IMR-90 (cell line): ENCODE measurements around the gene PIP5K1C. TPM values are rescaled to one million over a fixed set of nuclear protein-coding genes. Genes with fewer than 3 reads are reported as not detected.

Experiments used
- ATAC-seq: fragments of 200-7000 bp; cut with Tn5 transposase; 2 replicates; pipeline ENCODE4 v1.9.1; 2020; ENCODE audit warnings: low read depth, mild to moderate bottlenecking, moderate library complexity
- BruUV-seq: library from RNA; stranded (reverse); fragments of 400-500 nt; replicated peaks from 2 replicates; lab custom pipeline; 2021; lab: Mats Ljungman, UMichigan
- CTCF ChIA-PET: fragments of 300-600 bp; formaldehyde crosslinking; extraction: SDS; loops from one replicate; lab custom pipeline; 2021; ENCODE audit warnings: antibody characterized with exemption; lab: Yijun Ruan, JAX
- POLR2A ChIA-PET: fragments of 300-600 bp; sonication (Branson Sonifier 250); formaldehyde crosslinking; loops from one replicate; lab custom pipeline; 2022; ENCODE audit warnings: antibody characterized with exemption; ENCODE audit not compliant: unreplicated experiment; lab: Charles Lee
- DNase-seq: peaks from one replicate; pipeline ENCODE4 v3.0.0; 2013
- H2AFZ ChIP-seq: replicated peaks from 2 replicates; pipeline ENCODE3; 2013; ENCODE audit warnings: low read length, mild to moderate bottlenecking; ENCODE audit not compliant: poor library complexity
- H2AK5ac ChIP-seq: 2 replicates; pipeline ENCODE4 v1.6.1; 2013; ENCODE audit warnings: low read depth, low read length, inconsistent platforms
- H2AK9ac ChIP-seq: replicated peaks from 2 replicates; pipeline ENCODE3; 2013; ENCODE audit warnings: mild to moderate bottlenecking, low read depth, low read length, moderate library complexity; ENCODE audit not compliant: poor library complexity
- H2BK120ac ChIP-seq: 2 replicates; pipeline ENCODE4 v1.6.1; 2013; ENCODE audit warnings: low read depth, low read length, inconsistent platforms
- H2BK15ac ChIP-seq: 3 replicates; pipeline ENCODE4 v1.6.1; 2013; ENCODE audit warnings: low read depth, low read length, inconsistent platforms
- H2BK20ac ChIP-seq: 2 replicates; pipeline ENCODE4 v1.6.1; 2013; ENCODE audit warnings: low read depth, mild to moderate bottlenecking, inconsistent platforms, low read length, moderate library complexity
- H2BK5ac ChIP-seq: 2 replicates; pipeline ENCODE4 v1.6.1; 2013; ENCODE audit warnings: mild to moderate bottlenecking, low read depth, low read length, inconsistent platforms; ENCODE audit not compliant: poor library complexity, severe bottlenecking
- H3K14ac ChIP-seq: replicated peaks from 2 replicates; pipeline ENCODE4 v1.6.1; 2013; ENCODE audit warnings: low read depth, low read length, inconsistent platforms
- H3K18ac ChIP-seq: 2 replicates; pipeline ENCODE4 v1.6.1; 2013; ENCODE audit warnings: low read depth, low read length, control low read depth
- H3K23ac ChIP-seq: 2 replicates; pipeline ENCODE4 v1.6.1; 2013; ENCODE audit warnings: low read depth, low read length, inconsistent platforms
- H3K27ac ChIP-seq: 2 replicates; pipeline ENCODE4 v1.5.1; 2013; ENCODE audit warnings: mild to moderate bottlenecking, control low read depth, low read length; ENCODE audit not compliant: insufficient read depth
- H3K27me3 ChIP-seq: 2 replicates; pipeline ENCODE4 v1.6.1; 2013; ENCODE audit warnings: low read length; ENCODE audit not compliant: control insufficient read depth, insufficient read depth
- H3K36me3 ChIP-seq: 2 replicates; pipeline ENCODE4 v1.6.1; 2013; ENCODE audit warnings: low read length, mixed read lengths; ENCODE audit not compliant: control insufficient read depth, insufficient read depth
- H3K4ac ChIP-seq: 2 replicates; pipeline ENCODE4 v1.6.1; 2013; ENCODE audit warnings: low read depth, low read length, inconsistent platforms
- H3K4me1 ChIP-seq: 2 replicates; pipeline ENCODE4 v1.6.1; 2013; ENCODE audit warnings: low read length, mixed read lengths; ENCODE audit not compliant: control insufficient read depth, insufficient read depth
- H3K4me2 ChIP-seq: 2 replicates; pipeline ENCODE4 v1.6.1; 2013; ENCODE audit warnings: low read depth, mild to moderate bottlenecking, control low read depth, low read length, moderate library complexity
- H3K4me3 ChIP-seq: 2 replicates; pipeline ENCODE4 v1.5.1; 2013; ENCODE audit warnings: low read depth, mild to moderate bottlenecking, control low read depth, low read length, moderate library complexity; ENCODE audit not compliant: insufficient read depth
- H3K56ac ChIP-seq: 2 replicates; pipeline ENCODE4 v1.6.1; 2013; ENCODE audit warnings: low read length, inconsistent platforms; ENCODE audit not compliant: insufficient read depth; ENCODE audit errors: extremely low read depth
- H3K79me1 ChIP-seq, 2 experiments: 2 replicates each; pipeline ENCODE4 v1.6.1; 2013; ENCODE audit warnings: low read length in 2 of 2, inconsistent platforms in 1 of 2, low read depth in 1 of 2
- H3K9ac ChIP-seq: 2 replicates; pipeline ENCODE4 v1.6.1; 2013; ENCODE audit warnings: low read depth, low read length, control low read depth
- H3K9me1 ChIP-seq: 2 replicates; pipeline ENCODE4 v1.6.1; 2013; ENCODE audit warnings: low read length, inconsistent platforms; ENCODE audit not compliant: insufficient read depth
- H3K9me3 ChIP-seq: 2 replicates; pipeline ENCODE4 v1.6.1; 2013; ENCODE audit warnings: low read length; ENCODE audit not compliant: control insufficient read depth, insufficient read depth
- H4K20me1 ChIP-seq: 2 replicates; pipeline ENCODE4 v1.6.1; 2013; ENCODE audit warnings: low read length, inconsistent platforms; ENCODE audit not compliant: insufficient read depth
- H4K5ac ChIP-seq: 2 replicates; pipeline ENCODE4 v1.6.1; 2013; ENCODE audit warnings: mild to moderate bottlenecking, low read depth, low read length, control low read depth
- H4K8ac ChIP-seq, 2 experiments: 2 replicates each; pipeline ENCODE4 v1.6.1; 2013; ENCODE audit warnings: low read depth in 2 of 2, low read length in 2 of 2, control low read depth in 1 of 2, inconsistent platforms in 1 of 2
- H4K91ac ChIP-seq: 2 replicates; pipeline ENCODE4 v1.6.1; 2013; ENCODE audit warnings: low read depth, low read length, inconsistent platforms; ENCODE audit not compliant: insufficient read depth
- BHLHE40 ChIP-seq: fragments of 150-350 bp; IDR thresholded peaks from 2 replicates; pipeline ENCODE4 v1.6.1; 2016; ENCODE audit warnings: mild to moderate bottlenecking, low read depth, low read length
- CEBPB ChIP-seq: IDR thresholded peaks from 2 replicates; pipeline ENCODE4 v1.6.1; 2012; ENCODE audit warnings: low read depth, low read length, improper control_type of control experiment
- CHD1 ChIP-seq: IDR thresholded peaks from 2 replicates; pipeline ENCODE4 v1.6.1; 2012; ENCODE audit warnings: low read depth, low read length, improper control_type of control experiment
- CTCF ChIP-seq: conservative IDR thresholded peaks from 2 replicates; pipeline ENCODE4 v1.5.1; 2012; ENCODE audit warnings: mild to moderate bottlenecking, low read depth, low read length, improper control_type of control experiment
- ELK1 ChIP-seq: fragments of 150-350 bp; IDR thresholded peaks from 2 replicates; pipeline ENCODE4 v1.6.1; 2016; ENCODE audit warnings: low read depth, mild to moderate bottlenecking, low read length, moderate library complexity, borderline replicate concordance
- FOS ChIP-seq: fragments of 150-350 bp; IDR thresholded peaks from 2 replicates; pipeline ENCODE4 v1.6.1; 2016; ENCODE audit warnings: low read depth, low read length
- MAFK ChIP-seq: IDR thresholded peaks from 2 replicates; pipeline ENCODE4 v1.6.1; 2012; ENCODE audit warnings: low read depth, low read length, improper control_type of control experiment
- MAZ ChIP-seq: IDR thresholded peaks from 2 replicates; pipeline ENCODE4 v1.6.1; 2012; ENCODE audit warnings: low read depth, mild to moderate bottlenecking, low read length, improper control_type of control experiment, moderate library complexity, borderline replicate concordance
- MXI1 ChIP-seq: IDR thresholded peaks from 2 replicates; pipeline ENCODE4 v1.6.1; 2012; ENCODE audit warnings: low read depth, mild to moderate bottlenecking, low read length, moderate library complexity, borderline replicate concordance
- NFE2L2 ChIP-seq: fragments of 150-350 bp; IDR thresholded peaks from 2 replicates; pipeline ENCODE4 v1.6.1; 2016; ENCODE audit warnings: low read depth, mild to moderate bottlenecking, low read length
- POLR2A ChIP-seq: IDR thresholded peaks from 2 replicates; pipeline ENCODE4 v1.6.1; 2012; ENCODE audit warnings: mild to moderate bottlenecking, low read depth, low read length
- RAD21 ChIP-seq: IDR thresholded peaks from 2 replicates; pipeline ENCODE4 v1.6.1; 2012; ENCODE audit warnings: low read length, improper control_type of control experiment
- RCOR1 ChIP-seq: IDR thresholded peaks from 2 replicates; pipeline ENCODE4 v1.6.1; 2012; ENCODE audit warnings: mild to moderate bottlenecking, low read length, improper control_type of control experiment; ENCODE audit not compliant: insufficient replicate concordance
- RFX5 ChIP-seq: IDR thresholded peaks from 2 replicates; pipeline ENCODE4 v1.8.0; 2012; ENCODE audit warnings: low read depth, mild to moderate bottlenecking, low read length, moderate library complexity
- SMC3 ChIP-seq: fragments of 150-350 bp; IDR thresholded peaks from 2 replicates; pipeline ENCODE4 v1.6.1; 2016; ENCODE audit warnings: low read depth, mild to moderate bottlenecking, antibody characterized with exemption, low read length, moderate library complexity
- USF2 ChIP-seq: fragments of 150-350 bp; IDR thresholded peaks from 2 replicates; pipeline ENCODE4 v1.6.1; 2017; ENCODE audit warnings: mild to moderate bottlenecking, antibody characterized with exemption, low read length, low read depth
- WGBS, 2 experiments: methylation state at CpG; one replicate each; pipeline versions ENCODE4 v1.1.5 to v1.1.7; 2013; ENCODE audit warnings: missing lambda C conversion rate in 2 of 2; ENCODE audit not compliant: insufficient read length in 1 of 2; ENCODE audit errors: extremely low coverage in 2 of 2; 5-methylcytosine and 5-hydroxymethylcytosine counted together
- dilution Hi-C: fragments of 300-500 bp; cut with HindIII; formaldehyde crosslinking; loops from one replicate; pipeline ENCODE4 v1.14.3; 2018; ENCODE audit warnings: low sequenced_read_pairs; ENCODE audit not compliant: unreplicated experiment
- in situ Hi-C: fragments of 300-500 bp; cut with MboI; formaldehyde crosslinking; loops from 3 replicates; pipeline ENCODE4 v1.14.3; 2019; ENCODE audit warnings: low sequenced_read_pairs, inconsistent platforms, mixed read lengths
- intact Hi-C: fragments of 100-400 bp; cut with micrococcal nuclease; formaldehyde crosslinking; loops from 2 replicates; pipeline ENCODE4 v1.10.0; 2022
- polyA plus RNA-seq, 3 experiments: library from polyadenylated mRNA; depleted of rRNA; stranded (reverse); fragments of >200 nt; gene quantifications; 2 replicates each; pipeline ENCODE4 v1.2.3, GENCODE V29; 2012; ENCODE audit warnings: low replicate concordance in 1 of 3
- total RNA-seq: library from RNA; depleted of rRNA; stranded (reverse); fragments of >200 nt; gene quantifications from 2 replicates; pipeline ENCODE4 v1.2.3, GENCODE V29; 2012

PIP5K1C gene
- total and polyA plus RNA-seq, 2 of the 4 experiments (the other 2 are of a cell fraction): 13.6 to 23.3 TPM

DNA sequence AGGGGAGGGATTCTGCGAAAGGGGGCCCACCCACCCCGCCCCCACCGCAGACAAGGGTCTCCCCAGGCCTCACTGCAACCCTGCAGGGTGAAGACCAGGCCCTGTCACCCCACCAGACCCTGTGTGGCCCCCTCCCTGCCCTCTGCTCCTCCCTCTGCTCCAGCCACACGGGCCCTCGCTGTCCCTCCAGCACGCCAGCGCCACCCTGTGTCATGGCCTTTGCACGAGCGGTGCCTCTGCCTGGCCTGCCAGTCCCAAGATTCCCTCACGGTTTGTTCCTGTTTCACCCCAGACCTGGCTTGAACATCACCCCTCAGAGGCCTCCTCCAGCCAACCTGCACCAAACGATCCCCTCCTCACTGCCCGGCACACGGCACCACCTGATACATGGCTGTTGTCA, 27.3 kb downstream of the PIP5K1C start:
- Histone ChIP-seq H3K18ac (no peak overlapping the region), H3K9me3 (no peaks in the 10 kb centered on the region), H3K4me1 (peaks cover 27% of the 10 kb centered on the region), H2AFZ (no peak overlapping the region), H3K23ac (no peak overlapping the region), H4K91ac (no peak overlapping the region), H3K9me1 (peaks cover 6% of the 10 kb centered on the region; the same call in 1 of the 2 replicates), H3K27ac (no peak overlapping the region), H2BK120ac (no peak overlapping the region), H3K36me3 (peaks cover 4% of the 10 kb centered on the region; the same call in 1 of the 2 replicates), H3K56ac (no peak overlapping the region), H3K79me1 (peaks cover 10 to 70% of the 10 kb centered on the region in 2 experiments), H3K4me3 (no peak overlapping the region), H2BK15ac (no peak overlapping the region), H4K20me1 (peaks cover 32% of the 10 kb centered on the region), H4K5ac (no peak overlapping the region), H2AK9ac (no peak overlapping the region), H2BK20ac (no peak overlapping the region), H3K9ac (no peak overlapping the region), H2BK5ac (no peak overlapping the region), H3K4me2 (no peak overlapping the region), H3K27me3 (no peaks in the 10 kb centered on the region), H4K8ac (no peak overlapping the region), H2AK5ac (no peak overlapping the region), H3K14ac (no peak overlapping the region), H3K4ac (no peak overlapping the region)
- POLR2A ChIA-PET: no interaction called here
- TF ChIP-seq SMC3 (no peak), USF2 (no peak), MAZ (no peak), RCOR1 (no peak), RFX5 (no peak), POLR2A (no peak), MAFK (no peak), FOS (no peak), CHD1 (no peak), ELK1 (no peak), NFE2L2 (no peak), RAD21 (no peak), CEBPB (no peak), BHLHE40 (no peak), MXI1 (no peak), CTCF (no peak)
- BruUV-seq: no TSS peak
- DNase-seq (no peak), ATAC-seq (no peak)
- intact Hi-C loops (no loop called here), dilution Hi-C loops (no loop called here), in situ Hi-C loops (no loop called here)
- 92% methylated on average over 6 of the region's 13 CpGs; no CpG with 5 or more reads in 1 of the 2 experiments for WGBS, 2 experiments
- CTCF ChIA-PET: no interaction called here
